NCI-H1048 (cell line): ENCODE data around the gene CCDC159.
"Not testable (repeated sequence)": the region's sequence is repeated elsewhere in the genome, so short reads cannot be mapped to it uniquely, and the experiment has no call there.

Experiments used
- DNase-seq: peaks from one replicate; lab custom pipeline; 2025; lab: John Stamatoyannopoulos, UW

The CCDC159 gene

GRCh38 chr19:11365557-11366117 lies 19.3 kb downstream of the CCDC159 start:
- no peak for DNase-seq

- DNase-seq, result no peak
These were observed 21.2 kb downstream of the CCDC159 start for GRCh38 chr19:11367528-11367927.

- no peak for DNase-seq
These were observed 24.4 kb downstream of the CCDC159 start for GRCh38 chr19:11370744-11371143.

- DNase-seq, result peak; percentile 32
These were observed 27.0 kb downstream of the CCDC159 start for GRCh38 chr19:11373166-11373884.

- DNase-seq, result no peak
These were observed 27.6 kb downstream of the CCDC159 start for GRCh38 chr19:11373885-11374432.

GRCh38 chr19:11374433-11375142 lies 28.3 kb downstream of the CCDC159 start, which contains the start of gene SWSAP1:
SWSAP1 (plus strand) TSS chr19:11374666; CDS start chr19:11374681, 15 bp downstream.
- DNase-seq, result peak; percentile 98

GRCh38 chr19:11375143-11375948 lies 29.0 kb downstream of the CCDC159 start:
- DNase-seq, result no peak

GRCh38 chr19:11377237-11377636 lies 30.9 kb downstream of the CCDC159 start:
- no peak for DNase-seq

- no peak for DNase-seq
These were observed 31.4 kb downstream of the CCDC159 start for GRCh38 chr19:11377756-11378155.

GRCh38 chr19:11378319-11379189 lies 32.2 kb downstream of the CCDC159 start:
- DNase-seq, result no peak

- DNase-seq, result not testable (repeated sequence)
These were observed 33.0 kb downstream of the CCDC159 start for GRCh38 chr19:11379269-11379845.

GRCh38 chr19:11379857-11380350 lies 33.6 kb downstream of the CCDC159 start:
- DNase-seq, result no peak

GRCh38 chr19:11380653-11381537 lies 34.6 kb downstream of the CCDC159 start:
- DNase-seq, result peak; percentile 89

- DNase-seq, result no peak
These were observed 36.8 kb downstream of the CCDC159 start for GRCh38 chr19:11382898-11383705.

GRCh38 chr19:11383706-11384048 lies 37.4 kb downstream of the CCDC159 start:
- DNase-seq, result no peak

GRCh38 chr19:11384778-11385129 lies 38.4 kb downstream of the CCDC159 start:
- no peak for DNase-seq

- DNase-seq, result no peak
These were observed 41.1 kb downstream of the CCDC159 start for GRCh38 chr19:11387162-11388034.

GRCh38 chr19:11390359-11390758 lies 44.0 kb downstream of the CCDC159 start:
- DNase-seq, result no peak
